Measurements from ENCODE around the gene TTN. TPM values are rescaled to one million over a fixed set of nuclear protein-coding genes. Genes with fewer than 3 reads are reported as not detected.

The TTN gene
- total and polyA plus RNA-seq, 2 of the 4 experiments (the other 2 are of a cell fraction), result 0.02 to 0.18 TPM

DNA sequence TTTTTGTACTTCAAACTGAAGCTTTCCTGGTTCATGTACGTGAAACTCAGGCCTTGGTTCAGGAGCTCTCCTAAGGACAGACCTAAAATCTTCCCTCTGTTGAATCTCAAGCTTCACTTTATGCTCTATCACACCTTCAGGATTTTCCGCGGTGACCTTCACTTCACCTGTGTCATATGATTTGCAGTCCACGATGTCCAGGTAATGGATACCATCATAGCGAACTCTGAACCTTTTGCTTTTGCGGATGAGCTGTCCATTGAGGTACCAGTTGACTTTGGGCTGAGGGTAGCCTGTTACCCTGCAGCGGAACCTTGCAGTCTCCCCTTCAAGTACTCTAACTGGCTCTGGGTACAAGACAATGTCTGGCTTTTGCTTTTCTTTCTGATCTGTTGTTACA, 31.2 kb downstream of the TTN start:
- Histone ChIP-seq H2AK9ac (replicated peaks; ENCODE audit: low read depth, low read length, poor library complexity) (no peak overlapping the region), H3K79me1 (ENCODE audit: low read depth in 1 of 2, low read length in 2 of 2) (no peaks in the 10 kb centered on the region), H3K36me3 (ENCODE audit: control insufficient read depth, insufficient read depth, low read length) (no peaks in the 10 kb centered on the region), H3K27ac (ENCODE audit: insufficient read depth, low read length) (no peak overlapping the region), H3K9me1 (ENCODE audit: insufficient read depth, low read length) (no peaks in the 10 kb centered on the region), H3K4me3 (ENCODE audit: insufficient read depth, low read depth, low read length) (no peak overlapping the region), H3K4me1 (ENCODE audit: control insufficient read depth, insufficient read depth, low read length) (no peaks in the 10 kb centered on the region), H3K14ac (replicated peaks; ENCODE audit: low read depth, low read length) (no peak overlapping the region), H3K9me3 (ENCODE audit: control insufficient read depth, insufficient read depth, low read length) (no peaks in the 10 kb centered on the region), H2BK120ac (ENCODE audit: low read depth, low read length) (no peak overlapping the region), H3K56ac (ENCODE audit: extremely low read depth, insufficient read depth, low read length) (no peak overlapping the region), H4K8ac (ENCODE audit: low read depth in 2 of 2, low read length in 2 of 2) (no peak overlapping the region), H3K9ac (ENCODE audit: low read depth, low read length) (no peak overlapping the region), H3K27me3 (ENCODE audit: control insufficient read depth, insufficient read depth, low read length) (no peaks in the 10 kb centered on the region), H4K20me1 (ENCODE audit: insufficient read depth, low read length) (no peaks in the 10 kb centered on the region), H2AK5ac (ENCODE audit: low read depth, low read length) (no peak overlapping the region), H4K5ac (ENCODE audit: low read depth, low read length) (no peak overlapping the region), H2BK5ac (ENCODE audit: low read depth, low read length, poor library complexity, severe bottlenecking) (no peak overlapping the region), H3K23ac (ENCODE audit: low read depth, low read length) (no peak overlapping the region), H4K91ac (ENCODE audit: insufficient read depth, low read depth, low read length) (no peak overlapping the region), H2BK20ac (ENCODE audit: low read depth, low read length) (no peak overlapping the region), H3K18ac (ENCODE audit: low read depth, low read length) (no peak overlapping the region), H3K4ac (ENCODE audit: low read depth, low read length) (no peak overlapping the region), H2BK15ac (ENCODE audit: low read depth, low read length) (no peak overlapping the region), H2AFZ (replicated peaks; ENCODE audit: low read length, poor library complexity) (no peak overlapping the region), H3K4me2 (ENCODE audit: low read depth, low read length) (no peak overlapping the region)
- dilution Hi-C loops (cut with HindIII; ENCODE audit: low sequenced_read_pairs, unreplicated experiment) (no loop called here), in situ Hi-C loops (cut with MboI; ENCODE audit: low sequenced_read_pairs) (no loop called here), intact Hi-C loops (cut with micrococcal nuclease) (no loop called here)
- CTCF ChIA-PET, result no interaction called here
- TF ChIP-seq MXI1 (IDR thresholded peaks at IDR 0.05; ENCODE audit: borderline replicate concordance, low read depth, low read length), result no peak
- TF ChIP-seq NFE2L2 (IDR thresholded peaks at IDR 0.05; ENCODE audit: low read depth, low read length), result no peak
- no peak for TF ChIP-seq CTCF (conservative IDR thresholded peaks at IDR 0.05; ENCODE audit: low read depth, low read length)
- TF ChIP-seq USF2 (IDR thresholded peaks at IDR 0.05; ENCODE audit: low read depth, low read length), result no peak
- TF ChIP-seq SMC3 (IDR thresholded peaks at IDR 0.05; ENCODE audit: low read depth, low read length), result no peak
- no peak for TF ChIP-seq CHD1 (IDR thresholded peaks at IDR 0.05; ENCODE audit: low read depth, low read length)
- TF ChIP-seq BHLHE40 (IDR thresholded peaks at IDR 0.05; ENCODE audit: low read depth, low read length), result no peak
- no peak for TF ChIP-seq RAD21 (IDR thresholded peaks at IDR 0.05; ENCODE audit: low read length)
- TF ChIP-seq MAFK (IDR thresholded peaks at IDR 0.05; ENCODE audit: low read depth, low read length), result no peak
- TF ChIP-seq RCOR1 (IDR thresholded peaks at IDR 0.05; ENCODE audit: insufficient replicate concordance, low read length), result no peak
- TF ChIP-seq MAZ (IDR thresholded peaks at IDR 0.05; ENCODE audit: borderline replicate concordance, low read depth, low read length), result no peak
- no peak for TF ChIP-seq CEBPB (IDR thresholded peaks at IDR 0.05; ENCODE audit: low read depth, low read length)
- TF ChIP-seq FOS (IDR thresholded peaks at IDR 0.05; ENCODE audit: low read depth, low read length), result no peak
- no peak for TF ChIP-seq RFX5 (IDR thresholded peaks at IDR 0.05; ENCODE audit: low read depth, low read length)
- no peak for TF ChIP-seq POLR2A (IDR thresholded peaks at IDR 0.05; ENCODE audit: low read depth, low read length)
- POLR2A ChIA-PET (ENCODE audit: unreplicated experiment), result no interaction called here
- 64% methylated on average over 3 of the region's 7 CpGs; no CpG with 5 or more reads in 1 of the 2 experiments for WGBS, 2 experiments (ENCODE audit: extremely low coverage in 2 of 2, insufficient read length in 1 of 2)
- BruUV-seq (replicated peaks), result no TSS peak
- no peak for DNase-seq
- no peak for ATAC-seq (ENCODE audit: low read depth)

All from IMR-90 (cell line).